GM18526 (cell line): ENCODE measurements around the gene NSMCE3.

Experiments
- POLR2A ChIP-seq: IDR thresholded peaks from 3 replicates; pipeline ENCODE4 v1.6.1; 2011; ENCODE audit not compliant: insufficient read length; ENCODE audit errors: extremely low read depth

The NSMCE3 gene

DNA sequence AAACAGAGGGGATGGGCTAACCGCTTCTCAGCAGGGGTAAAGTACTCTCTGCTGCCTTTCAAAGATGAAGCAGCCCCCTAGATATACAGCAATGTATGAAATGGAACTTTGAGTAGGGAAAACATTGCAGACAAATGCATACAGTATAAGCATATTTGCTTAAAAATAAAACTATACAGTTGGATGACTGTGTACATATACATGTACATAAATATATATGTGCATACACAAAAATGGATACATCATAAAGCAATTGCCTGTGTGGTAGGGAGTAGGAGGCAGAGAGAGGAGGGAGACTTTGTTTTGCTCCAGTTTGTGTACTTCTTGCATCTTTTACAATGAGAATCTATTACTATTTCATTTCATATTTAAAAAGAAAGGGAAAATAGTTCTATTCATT is 28.4 kb downstream of the NSMCE3 start:
- TF ChIP-seq POLR2A = no peak

DNA sequence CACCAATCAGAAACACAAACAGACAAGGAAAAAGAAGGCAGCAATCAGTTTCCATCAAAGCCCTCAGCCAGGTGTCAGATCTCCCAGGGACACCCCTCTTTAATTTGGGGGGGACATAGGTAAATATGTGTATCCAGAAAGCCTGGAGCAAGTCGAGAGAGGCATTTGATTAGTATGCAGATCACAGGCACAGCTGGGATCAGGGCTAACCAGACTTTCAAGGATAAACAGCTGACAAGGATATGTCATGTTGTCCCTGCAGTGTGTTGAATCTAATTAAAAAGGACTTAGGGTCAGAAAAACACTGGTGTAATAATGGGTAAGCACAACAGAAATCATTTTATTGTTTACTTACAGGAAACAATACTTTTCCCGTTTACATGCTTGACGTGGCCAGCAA is 30.2 kb downstream of the NSMCE3 start:
- no peak for TF ChIP-seq POLR2A

DNA sequence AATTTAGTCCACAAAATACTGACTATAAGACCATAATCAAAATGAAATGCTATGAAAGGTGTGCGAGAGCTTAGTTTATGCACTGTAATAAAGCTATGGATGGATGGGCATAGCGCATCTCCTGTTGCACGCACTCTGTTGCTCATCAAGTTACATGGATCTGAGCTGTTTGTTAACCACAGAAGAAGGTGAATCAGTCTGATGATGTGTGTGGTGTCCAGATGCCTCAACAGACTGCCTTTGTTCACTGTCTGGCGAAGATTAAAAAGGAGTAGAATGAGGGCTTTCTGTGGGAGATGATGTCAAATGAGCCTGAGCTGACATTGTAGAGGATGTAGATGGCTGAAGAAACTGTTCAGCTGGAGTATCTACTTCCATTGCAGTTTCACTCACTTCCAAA is 36.1 kb downstream of the NSMCE3 start:
- no peak for TF ChIP-seq POLR2A

DNA sequence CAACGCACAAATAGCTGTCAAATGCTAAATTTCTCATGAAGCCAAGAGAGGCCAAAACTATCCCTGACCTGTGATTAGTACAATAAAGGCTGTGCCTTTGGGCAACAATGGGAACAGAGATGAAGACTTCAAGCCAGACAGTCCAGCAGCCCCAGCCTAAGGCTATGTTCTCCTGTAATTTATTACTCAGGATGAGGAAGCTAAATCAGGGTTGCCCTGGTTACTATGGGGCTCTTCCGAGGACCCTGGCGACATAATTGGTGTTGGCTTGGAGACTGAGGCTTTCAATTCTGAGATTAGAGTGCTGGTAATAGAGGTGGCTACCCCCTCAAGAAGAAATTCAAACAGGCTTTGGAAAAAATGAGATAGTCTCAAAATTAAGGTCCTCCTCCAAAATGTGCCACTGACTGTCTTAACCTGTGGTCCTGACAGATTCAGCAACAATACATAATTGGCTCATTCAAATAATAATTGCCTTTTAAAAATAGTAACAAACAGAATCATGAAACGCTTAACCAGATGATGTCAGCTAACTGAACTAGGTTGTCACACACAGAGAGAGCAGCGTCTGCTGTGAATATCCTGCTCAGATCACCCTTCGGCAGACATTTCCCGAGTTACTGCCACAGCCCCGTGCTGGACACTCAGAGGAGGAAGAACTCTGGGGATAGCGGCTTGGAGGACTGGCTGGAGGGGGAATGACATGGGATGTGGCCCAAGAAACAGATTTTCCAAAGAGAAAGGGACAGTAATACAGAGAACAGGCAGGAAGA is 43.0 kb downstream of the NSMCE3 start:
- no peak for TF ChIP-seq POLR2A

DNA sequence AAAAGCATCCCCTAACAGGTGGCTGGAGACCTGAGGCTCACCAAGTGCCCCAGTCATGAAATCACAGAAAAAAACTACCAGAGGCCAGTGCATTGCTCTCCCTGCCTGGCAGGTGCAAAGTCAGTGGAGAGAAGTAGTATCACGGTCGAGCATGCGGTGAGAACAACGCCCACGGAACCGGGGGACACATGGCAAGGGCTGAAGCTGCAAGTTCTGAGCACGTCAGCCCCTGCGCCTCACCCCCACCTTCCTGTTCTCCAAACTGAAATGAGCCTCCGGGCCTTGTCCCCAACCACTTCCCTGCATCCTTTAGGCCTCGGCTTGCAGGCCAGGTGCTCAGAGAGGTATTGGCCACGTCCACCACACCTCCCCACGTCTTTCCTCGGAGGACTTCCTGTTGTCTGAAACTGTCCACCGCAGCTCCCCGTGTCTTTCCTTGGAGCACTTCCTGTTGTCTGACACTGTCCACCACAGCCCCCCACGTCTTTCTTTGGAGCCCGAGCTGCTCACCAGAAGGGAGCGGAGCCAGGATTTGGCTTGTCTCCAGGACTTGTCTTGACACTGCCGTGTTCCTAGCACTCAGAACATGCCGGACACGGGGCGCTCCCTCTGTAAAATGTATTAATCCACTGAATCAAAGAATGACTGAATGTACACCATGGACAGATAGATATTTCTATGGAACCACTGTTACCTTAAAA is 43.9 kb downstream of the NSMCE3 start:
- TF ChIP-seq POLR2A = no peak

DNA sequence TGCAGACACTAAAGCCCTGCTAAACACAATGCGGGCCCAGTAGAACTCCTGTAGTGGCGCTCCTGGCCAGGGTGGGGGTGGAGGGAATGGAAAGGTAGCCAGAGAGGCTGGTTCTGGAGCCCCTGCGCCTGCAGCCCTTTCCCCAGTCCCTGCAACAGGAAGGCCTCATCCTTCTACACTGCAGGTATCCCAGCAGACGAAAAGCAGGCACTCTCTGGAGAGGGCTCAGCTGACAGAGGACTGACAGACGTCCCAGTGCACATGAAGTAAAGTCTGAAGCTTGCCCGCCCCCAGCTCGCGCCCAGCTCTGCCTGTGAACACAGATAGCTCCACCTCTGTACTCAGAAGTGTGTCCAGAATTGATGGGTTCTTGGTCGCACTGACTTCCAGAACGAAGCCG is 46.0 kb downstream of the NSMCE3 start:
- no peak for TF ChIP-seq POLR2A

DNA sequence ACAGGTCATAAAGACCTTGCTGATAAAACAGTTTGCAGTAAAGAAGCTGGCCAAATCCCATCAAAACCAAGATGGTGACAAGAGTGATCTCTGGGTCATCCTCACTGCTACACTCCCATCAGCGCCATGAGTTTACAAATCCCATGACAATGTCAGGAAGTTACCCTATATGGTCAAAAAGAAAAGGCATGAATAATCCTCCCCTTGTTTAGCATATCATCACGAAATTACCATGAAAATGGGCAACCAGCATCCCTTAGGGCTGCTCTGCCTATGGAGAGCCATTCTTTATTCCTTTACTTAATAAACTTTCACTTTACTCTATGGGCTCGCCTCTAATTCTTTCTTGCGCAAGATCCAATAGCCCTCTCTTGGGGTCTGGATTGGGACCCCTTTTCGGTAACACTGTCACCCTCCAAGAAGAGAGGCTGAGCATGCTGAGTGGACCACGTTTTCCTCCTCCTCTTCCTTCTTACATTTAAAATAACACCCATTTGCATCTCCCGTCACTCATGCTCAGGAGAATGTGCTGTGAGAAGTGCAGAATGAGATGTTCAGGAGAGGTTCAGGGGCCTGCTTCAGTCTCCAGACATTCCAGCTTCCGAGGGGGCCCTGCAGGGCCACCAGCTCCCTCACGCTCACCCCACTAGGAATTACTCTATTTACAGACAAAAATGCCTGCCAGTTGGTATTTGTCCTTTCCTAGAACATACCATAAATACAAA is 47.3 kb downstream of the NSMCE3 start:
- TF ChIP-seq POLR2A = no peak

DNA sequence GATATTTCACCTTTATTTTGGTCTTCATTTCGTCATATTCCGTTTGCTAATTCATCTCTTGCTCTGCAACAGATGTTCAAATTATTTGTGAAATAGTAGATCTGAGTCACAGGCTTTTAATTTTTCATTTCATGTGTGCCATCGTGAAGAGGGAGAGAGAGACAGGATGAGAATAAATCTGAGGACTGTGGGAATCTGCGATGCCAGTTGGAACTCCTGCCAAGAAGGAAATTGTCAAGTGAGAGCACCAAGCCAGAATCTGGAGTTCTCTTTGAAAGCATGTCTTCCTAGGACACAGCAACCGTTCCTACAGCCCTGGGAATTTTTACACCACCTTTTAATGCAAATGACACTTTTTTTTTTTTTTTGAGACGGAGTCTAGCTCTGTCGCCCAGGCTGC is 48.8 kb downstream of the NSMCE3 start:
- TF ChIP-seq POLR2A = no peak

DNA sequence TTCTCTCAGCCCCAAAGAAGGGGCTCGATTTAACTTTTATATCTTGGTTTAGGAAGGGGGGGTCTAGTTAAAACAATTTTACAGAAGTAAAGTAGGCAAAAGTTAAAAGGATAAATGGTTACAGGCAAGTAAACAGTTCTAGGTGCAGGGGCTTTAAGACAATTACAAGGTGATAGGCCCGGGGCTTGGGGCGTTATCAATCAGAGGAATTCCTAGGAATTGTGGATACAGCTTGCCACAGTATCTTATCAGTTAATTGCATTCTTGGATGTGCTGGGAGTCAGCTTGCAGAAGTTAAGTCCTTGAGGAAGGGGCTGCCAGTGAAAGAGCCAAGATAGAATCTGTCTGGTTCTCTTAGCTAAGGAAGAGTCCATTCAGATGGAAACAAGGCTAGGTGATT is 52.7 kb downstream of the NSMCE3 start:
- no peak for TF ChIP-seq POLR2A
